Muscle of leg (tissue), 11 donors: ENCODE data around the gene ARAP1. TPM values are rescaled to one million over a fixed set of nuclear protein-coding genes. Genes with fewer than 3 reads are reported as not detected.

Source experiments
- DNase-seq: peaks from one replicate; pipeline ENCODE4 v3.0.0; 2013
- H3K27ac ChIP-seq: one replicate; pipeline ENCODE4 v1.5.1; 2013; ENCODE audit warnings: mild to moderate bottlenecking, low read length, control low read depth
- H3K27me3 ChIP-seq: one replicate; pipeline ENCODE4 v1.6.1; 2013; ENCODE audit warnings: low read length; ENCODE audit not compliant: control insufficient read depth, insufficient read depth
- H3K36me3 ChIP-seq: one replicate; pipeline ENCODE4 v1.6.1; 2013; ENCODE audit warnings: low read length; ENCODE audit not compliant: control insufficient read depth, insufficient read depth
- H3K4me1 ChIP-seq: one replicate; pipeline ENCODE4 v1.6.1; 2013; ENCODE audit warnings: low read length; ENCODE audit not compliant: control insufficient read depth, insufficient read depth
- H3K4me3 ChIP-seq: one replicate; pipeline ENCODE4 v1.5.1; 2013; ENCODE audit warnings: low read length, control low read depth
- H3K9me3 ChIP-seq: replicated peaks from 2 replicates; pipeline ENCODE4 v1.6.1; 2013; ENCODE audit warnings: low read depth, low read length; ENCODE audit not compliant: control insufficient read depth
- WGBS: methylation state at CpG from one replicate; pipeline ENCODE4 v1.1.5; 2013; ENCODE audit warnings: missing lambda C conversion rate; ENCODE audit not compliant: insufficient coverage; 5-methylcytosine and 5-hydroxymethylcytosine counted together
- polyA plus RNA-seq, 8 donors: library from polyadenylated mRNA; unstranded; fragments of 120-200 nt; gene quantifications; one replicate each; pipeline versions ENCODE4 v1.2.1 to v1.2.3, GENCODE V29; 2013; ENCODE audit warnings: inconsistent platforms in 1 of 8, low replicate concordance in 1 of 8; ENCODE audit not compliant: insufficient read length in 8 of 8, insufficient read depth in 1 of 8
- total RNA-seq: library from RNA; stranded (reverse); fragments of 120-200 nt; gene quantifications from one replicate; pipeline ENCODE4 v1.2.4, GENCODE V29; 2013

The ARAP1 gene
- total and polyA plus RNA-seq, 9 donors, result 56.1 to 75.1 (median 62.8) TPM

DNA sequence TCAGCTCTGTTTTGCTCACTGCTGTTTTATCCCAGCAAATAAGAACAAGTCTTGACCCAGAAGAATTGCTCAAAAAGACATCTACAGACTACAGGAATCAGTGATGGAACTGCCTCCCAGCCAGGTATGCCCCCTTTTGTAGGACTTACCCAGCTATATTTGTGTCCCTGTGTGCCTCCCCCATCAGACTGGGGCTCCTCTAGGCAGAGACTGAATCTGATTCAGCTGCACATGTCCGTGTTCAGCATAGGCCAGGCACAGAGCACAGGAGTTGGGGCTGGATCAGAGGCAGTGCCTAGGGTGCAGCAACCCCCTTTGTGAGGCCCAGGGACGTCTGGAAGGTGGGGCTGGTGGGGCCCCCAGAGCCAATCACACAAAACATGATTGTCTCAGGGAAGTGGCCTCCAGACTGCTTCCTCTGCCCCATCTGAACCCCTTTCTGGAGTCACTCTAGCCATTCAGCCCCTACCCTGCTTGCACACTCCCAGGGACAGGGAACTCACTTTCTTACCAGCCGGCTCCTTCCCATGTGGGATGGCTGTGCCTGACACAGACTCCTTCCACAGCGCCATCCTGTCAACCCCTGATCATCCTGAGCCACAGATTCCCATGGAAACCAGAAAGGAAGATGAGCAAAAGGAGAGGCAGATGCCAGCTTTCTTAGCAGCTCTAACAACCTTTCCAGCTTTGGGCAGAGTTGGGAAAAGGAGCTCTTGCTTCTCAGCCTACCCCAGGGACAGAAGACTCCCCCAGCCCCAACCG, 102.8 kb downstream of the ARAP1 start:
- no peaks in the 10 kb centered on the region for H3K36me3 ChIP-seq
- H3K4me3 ChIP-seq, result no peak overlapping the region
- H3K4me1 ChIP-seq, result peaks cover 17% of the 10 kb centered on the region
- no peak overlapping the region for H3K27ac ChIP-seq
- peaks cover 2% of the 10 kb centered on the region for H3K27me3 ChIP-seq
- no peaks in the 10 kb centered on the region for H3K9me3 ChIP-seq
- 46% methylated on average over 2 of the region's 5 CpGs for WGBS
- no peak for DNase-seq

DNA sequence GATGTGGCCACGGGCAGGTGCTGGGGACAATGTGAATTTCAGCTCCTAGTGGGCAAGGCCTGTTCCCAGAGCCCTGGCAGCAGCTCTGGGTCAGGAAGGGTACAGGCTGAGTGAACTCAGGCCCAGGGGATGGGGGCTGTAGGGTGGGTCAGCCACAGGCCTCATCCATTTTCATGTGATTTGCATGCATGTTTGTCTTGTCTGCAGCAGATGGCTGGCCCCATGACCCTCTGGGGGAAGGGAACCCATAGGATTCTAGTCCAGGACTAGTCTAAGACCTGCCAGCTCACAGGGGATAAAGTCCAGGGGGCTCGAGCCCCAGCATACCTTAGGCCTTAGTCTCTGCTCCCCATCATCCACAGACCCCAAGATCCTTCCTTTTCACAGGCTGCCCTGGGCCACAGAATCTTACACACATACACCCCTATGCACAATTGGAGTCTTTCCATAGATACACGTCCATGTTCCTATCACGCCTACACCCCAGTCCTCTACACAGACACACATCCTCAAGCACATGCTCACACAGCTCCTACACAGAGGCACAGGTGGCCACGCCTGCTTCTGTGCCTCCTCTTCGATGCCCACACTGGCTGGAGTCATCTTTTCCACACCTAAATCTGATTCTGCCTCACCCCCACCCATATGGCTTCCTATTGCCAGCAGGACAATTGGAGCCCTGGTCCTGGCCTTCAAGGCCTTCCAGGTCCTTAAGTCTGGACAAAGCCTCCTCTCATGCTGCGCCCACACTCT, 103.6 kb downstream of the ARAP1 start:
- peaks cover 2% of the 10 kb centered on the region for H3K27me3 ChIP-seq
- WGBS, result 76% methylated on average over 7 of the region's 7 CpGs
- H3K4me3 ChIP-seq, result no peak overlapping the region
- peaks cover 15% of the 10 kb centered on the region for H3K4me1 ChIP-seq
- DNase-seq, result no peak
- no peaks in the 10 kb centered on the region for H3K9me3 ChIP-seq
- no peaks in the 10 kb centered on the region for H3K36me3 ChIP-seq
- H3K27ac ChIP-seq, result no peak overlapping the region

DNA sequence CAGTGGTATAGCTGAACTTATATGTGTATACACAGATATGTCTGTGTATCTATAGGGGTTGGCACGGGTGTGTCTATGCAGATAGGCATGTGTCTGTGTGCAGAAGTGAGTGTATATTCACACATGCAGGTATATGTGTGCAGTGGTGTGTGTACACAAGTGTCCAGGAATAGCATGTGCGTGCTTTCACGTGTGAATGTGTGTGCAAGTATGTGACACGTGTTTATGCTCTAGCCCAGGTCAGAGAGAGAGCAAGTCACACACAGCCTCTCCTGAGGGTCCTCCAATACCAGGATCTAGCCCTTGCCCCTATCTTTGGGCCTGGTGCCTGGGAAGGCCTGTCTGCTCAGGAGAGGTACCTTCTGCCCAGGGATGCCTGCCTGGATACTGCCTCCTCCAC, 104.3 kb downstream of the ARAP1 start:
- Histone ChIP-seq H3K36me3 (no peaks in the 10 kb centered on the region), H3K27me3 (peaks cover 1% of the 10 kb centered on the region), H3K4me3 (no peak overlapping the region), H3K27ac (no peak overlapping the region), H3K4me1 (peaks cover 17% of the 10 kb centered on the region), H3K9me3 (no peaks in the 10 kb centered on the region)
- 81% methylated on average over 3 of the region's 4 CpGs for WGBS
- no peak for DNase-seq

DNA sequence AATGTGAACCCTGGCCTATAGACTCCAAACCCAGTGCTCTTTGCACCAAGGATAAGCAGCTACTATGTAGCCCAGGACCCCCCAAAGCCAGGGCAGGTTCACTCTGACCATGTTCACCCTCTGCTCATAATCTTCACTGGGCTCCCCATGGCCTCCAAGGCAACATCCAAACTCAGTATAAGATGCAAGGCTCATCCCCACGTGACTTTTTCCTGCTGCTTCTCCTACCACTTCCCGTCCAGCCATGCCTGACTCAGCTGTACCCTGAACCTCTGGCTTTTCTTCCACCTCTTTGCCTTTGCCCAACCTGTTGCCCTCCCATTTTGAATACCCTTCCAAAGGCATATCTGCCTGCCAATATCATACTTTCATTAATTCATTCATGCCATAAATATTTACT, 105.7 kb downstream of the ARAP1 start:
- Histone ChIP-seq H3K9me3 (no peaks in the 10 kb centered on the region), H3K36me3 (no peaks in the 10 kb centered on the region)
- 41% methylated on average over 2 of the region's 2 CpGs for WGBS

DNA sequence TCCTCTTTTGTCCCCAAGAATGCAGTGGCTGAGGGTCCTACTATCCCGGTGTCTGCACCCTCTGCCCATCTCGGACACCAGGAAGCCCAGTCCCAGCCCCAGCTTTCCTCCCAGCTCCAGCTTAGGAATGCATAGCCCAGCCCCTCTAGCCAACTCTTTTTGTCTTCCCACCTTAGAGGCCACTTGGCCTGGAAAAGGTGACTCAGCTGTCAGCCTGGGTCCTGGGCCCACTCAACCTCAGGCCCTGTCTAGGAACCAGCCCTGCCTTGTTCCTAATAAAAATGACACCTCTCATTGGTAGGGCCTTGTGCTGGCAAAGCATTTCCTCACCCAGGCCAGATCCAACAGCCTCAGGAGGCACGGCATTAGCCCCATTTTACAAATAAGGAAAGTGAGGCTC, 106.2 kb downstream of the ARAP1 start:
- Histone ChIP-seq H3K27me3 (peaks cover 11% of the 10 kb centered on the region), H3K36me3 (no peaks in the 10 kb centered on the region), H3K4me1 (peaks cover 28% of the 10 kb centered on the region), H3K9me3 (no peaks in the 10 kb centered on the region), H3K27ac (no peak overlapping the region), H3K4me3 (no peak overlapping the region)
- DNase-seq, result no peak
- WGBS, result 94% methylated on average over 2 of the region's 3 CpGs

More for the DNA sequence above, 105.7 kb downstream of the ARAP1 start:
- H3K4me1 ChIP-seq, result peaks cover 29% of the 10 kb centered on the region
- no peak overlapping the region for H3K27ac ChIP-seq
- peaks cover 6% of the 10 kb centered on the region for H3K27me3 ChIP-seq
- DNase-seq, result no peak
- no peak overlapping the region for H3K4me3 ChIP-seq

DNA sequence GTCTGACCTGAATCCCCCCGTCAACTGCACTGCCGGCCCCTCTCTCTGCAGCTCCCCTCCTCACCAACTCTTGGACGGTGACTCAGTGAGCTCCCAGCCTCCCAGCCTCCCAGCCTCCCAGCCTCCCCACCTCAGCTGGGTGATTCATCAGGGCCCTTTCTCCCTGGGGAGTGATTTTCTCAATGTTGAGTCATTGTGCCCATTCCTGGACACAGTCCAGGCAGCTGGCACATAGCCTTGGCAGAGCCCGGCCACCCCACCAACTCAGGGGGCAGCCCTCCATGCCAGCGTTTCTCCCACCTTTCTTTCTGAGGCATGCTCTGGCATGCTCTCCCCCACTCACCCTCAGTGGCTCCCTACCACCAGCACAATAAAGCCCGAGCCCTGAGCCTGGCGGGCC, 108.7 kb downstream of the ARAP1 start:
- Histone ChIP-seq H3K27ac (no peak overlapping the region), H3K4me3 (no peak overlapping the region), H3K9me3 (no peaks in the 10 kb centered on the region), H3K4me1 (peaks cover 29% of the 10 kb centered on the region), H3K36me3 (no peaks in the 10 kb centered on the region), H3K27me3 (peaks cover 35% of the 10 kb centered on the region)
- DNase-seq, result no peak
- 79% methylated on average over 5 of the region's 7 CpGs for WGBS

DNA sequence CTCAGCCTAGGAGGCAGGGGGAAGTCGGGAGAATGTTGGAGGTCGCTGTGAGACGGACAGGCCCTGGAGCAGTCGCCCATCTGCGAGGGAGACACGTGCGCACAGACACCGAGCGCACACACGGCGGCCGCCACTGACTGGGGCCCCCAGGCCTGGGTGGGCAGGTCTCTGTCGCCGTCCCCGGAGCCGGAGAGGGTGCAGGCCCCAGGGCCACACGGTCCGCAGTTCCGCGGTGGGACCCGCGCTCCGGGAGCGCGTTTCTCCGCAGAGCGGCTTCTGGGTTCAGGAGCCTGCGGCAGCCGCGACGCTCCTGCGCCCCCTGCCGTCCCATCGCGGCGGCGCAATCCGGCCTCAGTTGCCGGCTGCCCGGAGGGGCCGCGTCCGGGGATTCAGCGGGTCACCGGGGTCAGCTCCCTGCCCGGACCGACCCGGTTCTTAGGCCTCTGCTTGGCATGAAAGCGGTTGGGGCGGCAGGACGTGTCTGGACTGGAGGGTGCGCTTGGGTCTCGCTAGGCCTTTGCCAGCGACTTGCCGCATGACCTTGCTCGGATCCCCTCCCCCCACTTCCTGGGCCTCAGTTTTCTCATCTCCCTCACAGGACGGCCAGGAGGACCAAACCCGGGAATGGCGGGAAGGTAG, 109.2 kb downstream of the ARAP1 start:
- WGBS, result 1% methylated on average over 56 of the region's 59 CpGs
- Histone ChIP-seq H3K36me3 (no peaks in the 10 kb centered on the region), H3K27ac (no peak overlapping the region), H3K9me3 (no peaks in the 10 kb centered on the region), H3K27me3 (peaks cover 36% of the 10 kb centered on the region), H3K4me1 (peaks cover 33% of the 10 kb centered on the region), H3K4me3 (peak overlapping the region; percentile 46)
- DNase-seq, result peak; percentile 65

DNA sequence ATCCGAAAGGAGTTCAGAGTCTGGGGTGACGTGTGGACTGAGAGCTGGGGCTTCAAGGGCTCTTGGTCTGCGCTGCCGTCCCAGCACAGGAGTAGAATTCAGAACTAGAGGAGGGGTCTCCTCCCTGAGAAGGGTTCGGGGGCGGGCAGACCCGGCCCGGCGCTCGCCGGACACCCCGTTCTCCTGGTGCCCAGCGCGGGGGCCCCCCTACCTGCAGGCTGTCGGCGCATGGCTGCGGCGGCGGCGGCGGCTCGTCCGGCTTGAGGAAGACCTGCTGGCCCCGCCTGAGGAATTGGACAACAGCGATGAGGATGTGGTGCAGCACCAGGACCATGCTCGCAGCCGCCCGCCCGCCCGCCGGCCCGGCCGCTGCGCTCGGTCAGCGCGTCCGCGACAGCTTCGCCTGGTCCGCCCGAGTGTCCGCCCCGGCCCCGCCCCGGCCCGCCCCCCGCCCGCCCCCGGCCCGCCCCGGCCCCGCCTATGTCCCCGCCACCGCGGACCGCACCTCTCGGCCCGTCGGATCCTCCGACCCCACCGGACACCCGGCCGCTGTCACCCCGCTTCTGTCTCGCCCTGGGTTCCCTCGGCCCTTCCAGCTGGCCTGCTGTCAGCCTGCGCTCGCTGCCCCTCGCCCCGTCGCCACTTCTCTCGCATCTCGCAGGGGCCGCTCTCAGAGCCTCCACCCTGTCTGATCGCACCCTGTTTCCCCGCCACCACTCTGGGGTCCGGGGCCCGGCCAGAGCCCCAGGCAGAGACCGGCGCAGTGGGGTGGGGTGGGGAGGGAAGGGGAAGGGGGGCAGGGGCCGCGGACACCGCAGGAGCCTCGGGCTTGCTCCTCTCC, 109.9 kb downstream of the ARAP1 start:
- Histone ChIP-seq H3K27me3 (peaks cover 36% of the 10 kb centered on the region), H3K4me3 (peak overlapping the region; percentile 46), H3K9me3 (no peaks in the 10 kb centered on the region), H3K36me3 (no peaks in the 10 kb centered on the region), H3K4me1 (peaks cover 40% of the 10 kb centered on the region), H3K27ac (no peak overlapping the region)
- DNase-seq, result peak; percentile 41
- under 1% methylated on average over 75 of the region's 85 CpGs for WGBS

DNA sequence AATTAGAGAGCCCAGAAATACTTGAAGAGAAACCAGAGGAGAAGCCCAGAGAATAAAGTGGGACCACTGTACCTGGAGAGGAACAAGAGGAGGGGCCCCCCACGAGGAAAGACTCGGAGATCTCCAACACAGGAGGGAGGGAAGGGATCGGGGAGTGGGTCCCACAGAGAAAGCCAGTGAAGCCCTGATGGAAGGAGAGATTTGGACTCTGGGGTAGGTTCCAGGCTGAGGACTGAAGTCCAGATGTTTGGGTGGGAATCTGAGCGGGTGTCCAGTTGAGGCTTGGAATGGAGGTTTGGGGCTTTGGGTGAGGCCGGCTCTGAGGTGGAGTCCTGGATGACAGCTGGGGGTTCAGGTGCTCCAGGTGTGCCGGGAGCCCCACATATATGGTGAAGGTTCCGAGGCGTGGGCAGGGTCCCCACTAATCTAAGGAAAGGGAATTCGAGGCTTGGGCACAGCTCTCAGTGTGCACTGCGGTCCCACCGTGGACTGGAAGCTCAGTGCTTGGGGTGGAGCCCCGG, 110.6 kb downstream of the ARAP1 start:
- no peak overlapping the region for H3K27ac ChIP-seq
- no peak for DNase-seq
- 36% methylated on average over 11 of the region's 12 CpGs for WGBS
- peaks cover 47% of the 10 kb centered on the region for H3K4me1 ChIP-seq
- peak overlapping the region; percentile 8 for H3K4me3 ChIP-seq
- no peaks in the 10 kb centered on the region for H3K9me3 ChIP-seq
- no peaks in the 10 kb centered on the region for H3K36me3 ChIP-seq
- peaks cover 36% of the 10 kb centered on the region for H3K27me3 ChIP-seq
